ENCODE results near the gene STK39. TPM values are rescaled to one million over a fixed set of nuclear protein-coding genes. Genes with fewer than 3 reads are reported as not detected.

The STK39 gene
- total and polyA plus RNA-seq, 2 of the 4 experiments (the other 2 are of a cell fraction), result 11.8 to 16.4 TPM

GRCh38 chr2:168231609-168232241 is 15.7 kb downstream of the STK39 start:
- H3K27ac ChIP-seq (ENCODE audit: insufficient read depth, low read length), result no peak overlapping the region
- H2AK9ac ChIP-seq (replicated peaks; ENCODE audit: low read depth, low read length, poor library complexity), result no peak overlapping the region
- ChIA-PET POLR2A (ENCODE audit: unreplicated experiment) (no interaction called here), CTCF (no interaction called here)
- no peak overlapping the region for H3K56ac ChIP-seq (ENCODE audit: extremely low read depth, insufficient read depth, low read length)
- H3K9me1 ChIP-seq (ENCODE audit: insufficient read depth, low read length), result peaks cover 11% of the 10 kb centered on the region; the same call in 1 of the 2 replicates
- no peak overlapping the region for H4K8ac ChIP-seq (ENCODE audit: low read depth in 2 of 2, low read length in 2 of 2)
- peaks cover 8% of the 10 kb centered on the region for H3K9me3 ChIP-seq (ENCODE audit: control insufficient read depth, insufficient read depth, low read length)
- H3K23ac ChIP-seq (ENCODE audit: low read depth, low read length), result peak overlapping the region; percentile 25; the same call in 1 of the 2 replicates
- H2BK120ac ChIP-seq (ENCODE audit: low read depth, low read length), result no peak overlapping the region
- intact Hi-C loops (cut with micrococcal nuclease) (no loop called here), dilution Hi-C loops (cut with HindIII; ENCODE audit: low sequenced_read_pairs, unreplicated experiment) (no loop called here), in situ Hi-C loops (cut with MboI; ENCODE audit: low sequenced_read_pairs) (no loop called here)
- no peak for TF ChIP-seq MAZ (IDR thresholded peaks at IDR 0.05; ENCODE audit: borderline replicate concordance, low read depth, low read length)
- TF ChIP-seq BHLHE40 (IDR thresholded peaks at IDR 0.05; ENCODE audit: low read depth, low read length), result no peak
- TF ChIP-seq, protein P1, sequence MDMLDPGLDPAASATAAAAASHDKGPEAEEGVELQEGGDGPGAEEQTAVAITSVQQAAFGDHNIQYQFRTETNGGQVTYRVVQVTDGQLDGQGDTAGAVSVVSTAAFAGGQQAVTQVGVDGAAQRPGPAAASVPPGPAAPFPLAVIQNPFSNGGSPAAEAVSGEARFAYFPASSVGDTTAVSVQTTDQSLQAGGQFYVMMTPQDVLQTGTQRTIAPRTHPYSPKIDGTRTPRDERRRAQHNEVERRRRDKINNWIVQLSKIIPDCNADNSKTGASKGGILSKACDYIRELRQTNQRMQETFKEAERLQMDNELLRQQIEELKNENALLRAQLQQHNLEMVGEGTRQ (IDR thresholded peaks at IDR 0.05; ENCODE audit: low read depth, low read length), result no peak
- TF ChIP-seq SMC3 (IDR thresholded peaks at IDR 0.05; ENCODE audit: low read depth, low read length), result no peak
- TF ChIP-seq, protein P2, sequence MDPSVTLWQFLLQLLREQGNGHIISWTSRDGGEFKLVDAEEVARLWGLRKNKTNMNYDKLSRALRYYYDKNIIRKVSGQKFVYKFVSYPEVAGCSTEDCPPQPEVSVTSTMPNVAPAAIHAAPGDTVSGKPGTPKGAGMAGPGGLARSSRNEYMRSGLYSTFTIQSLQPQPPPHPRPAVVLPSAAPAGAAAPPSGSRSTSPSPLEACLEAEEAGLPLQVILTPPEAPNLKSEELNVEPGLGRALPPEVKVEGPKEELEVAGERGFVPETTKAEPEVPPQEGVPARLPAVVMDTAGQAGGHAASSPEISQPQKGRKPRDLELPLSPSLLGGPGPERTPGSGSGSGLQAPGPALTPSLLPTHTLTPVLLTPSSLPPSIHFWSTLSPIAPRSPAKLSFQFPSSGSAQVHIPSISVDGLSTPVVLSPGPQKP (IDR thresholded peaks at IDR 0.05; ENCODE audit: borderline replicate concordance, low read depth, low read length), result no peak
- no peak for TF ChIP-seq MAFK (IDR thresholded peaks at IDR 0.05; ENCODE audit: low read depth, low read length)
- TF ChIP-seq CHD1 (IDR thresholded peaks at IDR 0.05; ENCODE audit: low read depth, low read length), result no peak
- no peak for TF ChIP-seq NFE2L2 (IDR thresholded peaks at IDR 0.05; ENCODE audit: low read depth, low read length)
- no peak for TF ChIP-seq RAD21 (IDR thresholded peaks at IDR 0.05; ENCODE audit: low read length)
- TF ChIP-seq FOS (IDR thresholded peaks at IDR 0.05; ENCODE audit: low read depth, low read length), result no peak
- no peak for TF ChIP-seq RFX5 (IDR thresholded peaks at IDR 0.05; ENCODE audit: low read depth, low read length)
- TF ChIP-seq CTCF (conservative IDR thresholded peaks at IDR 0.05; ENCODE audit: low read depth, low read length), result no peak
- no peak for TF ChIP-seq MXI1 (IDR thresholded peaks at IDR 0.05; ENCODE audit: borderline replicate concordance, low read depth, low read length)
- TF ChIP-seq RCOR1 (IDR thresholded peaks at IDR 0.05; ENCODE audit: insufficient replicate concordance, low read length), result no peak
- H2BK5ac ChIP-seq (ENCODE audit: low read depth, low read length, poor library complexity, severe bottlenecking), result no peak overlapping the region
- DNase-seq, result no peak
- H3K9ac ChIP-seq (ENCODE audit: low read depth, low read length), result no peak overlapping the region
- H3K18ac ChIP-seq (ENCODE audit: low read depth, low read length), result no peak overlapping the region
- peaks cover 6% of the 10 kb centered on the region; the same call in 1 of the 2 replicates for H3K4me1 ChIP-seq (ENCODE audit: control insufficient read depth, insufficient read depth, low read length)
- H3K14ac ChIP-seq (replicated peaks; ENCODE audit: low read depth, low read length), result no peak overlapping the region
- no peak overlapping the region for H4K91ac ChIP-seq (ENCODE audit: insufficient read depth, low read depth, low read length)
- 0 out of 2 replicates have a peak, but pooled peaks cover 2% of the 10 kb centered on the region for H3K36me3 ChIP-seq (ENCODE audit: control insufficient read depth, insufficient read depth, low read length)
- no peak overlapping the region for H3K4ac ChIP-seq (ENCODE audit: low read depth, low read length)
- H4K20me1 ChIP-seq (ENCODE audit: insufficient read depth, low read length), result no peaks in the 10 kb centered on the region
- H2AFZ ChIP-seq (replicated peaks; ENCODE audit: low read length, poor library complexity), result no peak overlapping the region
- no CpG with 5 or more reads among the region's 7 CpGs for WGBS, 2 experiments (ENCODE audit: extremely low coverage in 2 of 2, insufficient read length in 1 of 2)
- H2BK20ac ChIP-seq (ENCODE audit: low read depth, low read length), result no peak overlapping the region
- ATAC-seq (ENCODE audit: low read depth), result no peak
- H3K4me2 ChIP-seq (ENCODE audit: low read depth, low read length), result no peak overlapping the region
- H3K4me3 ChIP-seq (ENCODE audit: insufficient read depth, low read depth, low read length), result no peak overlapping the region
- H4K5ac ChIP-seq (ENCODE audit: low read depth, low read length), result no peak overlapping the region
- H3K79me1 ChIP-seq (ENCODE audit: low read depth in 1 of 2, low read length in 2 of 2), result peaks cover 19 to 47% of the 10 kb centered on the region in 2 experiments
- no peaks in the 10 kb centered on the region for H3K27me3 ChIP-seq (ENCODE audit: control insufficient read depth, insufficient read depth, low read length)
- no TSS peak for BruUV-seq (replicated peaks)
- H2AK5ac ChIP-seq (ENCODE audit: low read depth, low read length), result peak overlapping the region; percentile 70
- no peak overlapping the region for H2BK15ac ChIP-seq (ENCODE audit: low read depth, low read length)
